ENCODE data around the gene DNHD1. TPM values are rescaled to one million over a fixed set of nuclear protein-coding genes. Genes with fewer than 3 reads are reported as not detected.

DNHD1 gene
- total and polyA plus RNA-seq, 2 of the 13 experiments (the other 11 are each of a cell fraction or from before 2014, with no cell fraction given): 2.7 to 9.3 TPM

- TF ChIP-seq, protein P1, sequence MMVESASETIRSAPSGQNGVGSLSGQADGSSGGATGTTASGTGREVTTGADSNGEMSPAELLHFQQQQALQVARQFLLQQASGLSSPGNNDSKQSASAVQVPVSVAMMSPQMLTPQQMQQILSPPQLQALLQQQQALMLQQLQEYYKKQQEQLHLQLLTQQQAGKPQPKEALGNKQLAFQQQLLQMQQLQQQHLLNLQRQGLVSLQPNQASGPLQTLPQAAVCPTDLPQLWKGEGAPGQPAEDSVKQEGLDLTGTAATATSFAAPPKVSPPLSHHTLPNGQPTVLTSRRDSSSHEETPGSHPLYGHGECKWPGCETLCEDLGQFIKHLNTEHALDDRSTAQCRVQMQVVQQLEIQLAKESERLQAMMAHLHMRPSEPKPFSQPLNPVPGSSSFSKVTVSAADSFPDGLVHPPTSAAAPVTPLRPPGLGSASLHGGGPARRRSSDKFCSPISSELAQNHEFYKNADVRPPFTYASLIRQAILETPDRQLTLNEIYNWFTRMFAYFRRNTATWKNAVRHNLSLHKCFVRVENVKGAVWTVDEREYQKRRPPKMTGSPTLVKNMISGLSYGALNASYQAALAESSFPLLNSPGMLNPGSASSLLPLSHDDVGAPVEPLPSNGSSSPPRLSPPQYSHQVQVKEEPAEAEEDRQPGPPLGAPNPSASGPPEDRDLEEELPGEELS (CRISPR knock-in tag; IDR thresholded peaks at IDR 0.05): peak; percentile 80
- TF ChIP-seq ZNF30 (CRISPR knock-in tag; IDR thresholded peaks at IDR 0.05) (no peak), CEBPG (CRISPR knock-in tag; IDR thresholded peaks at IDR 0.05) (no peak), ZZZ3 (CRISPR knock-in tag; IDR thresholded peaks at IDR 0.05; ENCODE audit: borderline replicate concordance) (no peak), PHF21A (CRISPR knock-in tag; IDR thresholded peaks at IDR 0.05) (no peak), ZSCAN5A (CRISPR knock-in tag; IDR thresholded peaks at IDR 0.05; ENCODE audit: borderline replicate concordance) (no peak), RBFOX2 (IDR thresholded peaks at IDR 0.05; ENCODE audit: low read depth, low read length) (no peak), ZNF468 (CRISPR knock-in tag; IDR thresholded peaks at IDR 0.05) (no peak), ZNF713 (CRISPR knock-in tag; IDR thresholded peaks at IDR 0.05) (no peak), CENPBD1 (CRISPR knock-in tag; IDR thresholded peaks at IDR 0.05; ENCODE audit: borderline replicate concordance, low read depth) (no peak)
- TF ChIP-seq, protein P2, sequence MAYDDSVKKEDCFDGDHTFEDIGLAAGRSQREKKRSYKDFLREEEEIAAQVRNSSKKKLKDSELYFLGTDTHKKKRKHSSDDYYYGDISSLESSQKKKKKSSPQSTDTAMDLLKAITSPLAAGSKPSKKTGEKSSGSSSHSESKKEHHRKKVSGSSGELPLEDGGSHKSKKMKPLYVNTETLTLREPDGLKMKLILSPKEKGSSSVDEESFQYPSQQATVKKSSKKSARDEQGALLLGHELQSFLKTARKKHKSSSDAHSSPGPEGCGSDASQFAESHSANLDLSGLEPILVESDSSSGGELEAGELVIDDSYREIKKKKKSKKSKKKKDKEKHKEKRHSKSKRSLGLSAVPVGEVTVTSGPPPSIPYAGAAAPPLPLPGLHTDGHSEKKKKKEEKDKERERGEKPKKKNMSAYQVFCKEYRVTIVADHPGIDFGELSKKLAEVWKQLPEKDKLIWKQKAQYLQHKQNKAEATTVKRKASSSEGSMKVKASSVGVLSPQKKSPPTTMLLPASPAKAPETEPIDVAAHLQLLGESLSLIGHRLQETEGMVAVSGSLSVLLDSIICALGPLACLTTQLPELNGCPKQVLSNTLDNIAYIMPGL (CRISPR knock-in tag; IDR thresholded peaks at IDR 0.05; ENCODE audit: borderline replicate concordance in 1 of 2, low read depth in 1 of 2): no peak
These were observed 34.2 kb downstream of the DNHD1 start (continued) for GRCh38 chr11:6531267-6531752.

Measured in HepG2 (cell line).